Cardiac fibroblast (primary cell): ENCODE results near the gene RUFY3.

Experiments
- DNase-seq, 2 donors: peaks; one replicate each; pipeline versions ENCODE4 v3.0.0 to v3.0.0-alpha.2; 2010; ENCODE audit warnings: low read depth in 2 of 2
- H3K4me3 ChIP-seq, 2 donors: replicated peaks in 1 of 2; 1 replicate in 1 of 2; 2 replicates in 1 of 2; pipeline ENCODE4 v1.5.1; 2011; ENCODE audit warnings: low read depth in 2 of 2, low read length in 2 of 2, mild to moderate bottlenecking in 2 of 2, moderate library complexity in 1 of 2
- TF ChIP-seq, protein P1 (sequence below): IDR thresholded peaks from one replicate; pipeline ENCODE4 v1.5.1; 2011; ENCODE audit warnings: low read depth, mild to moderate bottlenecking, low read length, inconsistent platforms

Gene RUFY3

GRCh38 chr4:70841211-70841610 lies 119.4 kb downstream of the RUFY3 start:
- no peak for DNase-seq
- TF ChIP-seq, protein P1, sequence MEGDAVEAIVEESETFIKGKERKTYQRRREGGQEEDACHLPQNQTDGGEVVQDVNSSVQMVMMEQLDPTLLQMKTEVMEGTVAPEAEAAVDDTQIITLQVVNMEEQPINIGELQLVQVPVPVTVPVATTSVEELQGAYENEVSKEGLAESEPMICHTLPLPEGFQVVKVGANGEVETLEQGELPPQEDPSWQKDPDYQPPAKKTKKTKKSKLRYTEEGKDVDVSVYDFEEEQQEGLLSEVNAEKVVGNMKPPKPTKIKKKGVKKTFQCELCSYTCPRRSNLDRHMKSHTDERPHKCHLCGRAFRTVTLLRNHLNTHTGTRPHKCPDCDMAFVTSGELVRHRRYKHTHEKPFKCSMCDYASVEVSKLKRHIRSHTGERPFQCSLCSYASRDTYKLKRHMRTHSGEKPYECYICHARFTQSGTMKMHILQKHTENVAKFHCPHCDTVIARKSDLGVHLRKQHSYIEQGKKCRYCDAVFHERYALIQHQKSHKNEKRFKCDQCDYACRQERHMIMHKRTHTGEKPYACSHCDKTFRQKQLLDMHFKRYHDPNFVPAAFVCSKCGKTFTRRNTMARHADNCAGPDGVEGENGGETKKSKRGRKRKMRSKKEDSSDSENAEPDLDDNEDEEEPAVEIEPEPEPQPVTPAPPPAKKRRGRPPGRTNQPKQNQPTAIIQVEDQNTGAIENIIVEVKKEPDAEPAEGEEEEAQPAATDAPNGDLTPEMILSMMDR, result no peak
- no peak overlapping the region for H3K4me3 ChIP-seq

DNA sequence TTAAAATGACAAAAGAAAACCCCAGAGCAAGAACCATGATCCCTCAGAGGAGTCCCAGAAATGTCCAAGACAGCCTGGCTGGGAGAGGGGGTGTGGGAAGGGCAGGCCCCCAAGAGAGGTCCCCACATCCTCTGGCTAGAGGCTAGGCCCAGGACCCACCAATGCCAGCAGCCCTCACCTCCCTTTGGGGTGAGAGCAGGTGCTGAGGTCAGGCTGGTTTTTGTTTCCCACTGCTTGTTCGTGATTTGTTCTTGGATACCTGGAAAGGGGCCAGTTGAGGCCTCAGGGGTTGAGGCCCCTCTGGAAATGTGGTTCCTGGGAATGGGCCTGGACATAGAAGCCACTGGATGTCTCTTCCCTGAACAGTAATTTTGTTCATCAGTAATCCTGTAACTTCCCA lies 120.2 kb downstream of the RUFY3 start:
- H3K4me3 ChIP-seq, result no peak overlapping the region
- TF ChIP-seq, protein P1, result no peak
- no peak for DNase-seq

DNA sequence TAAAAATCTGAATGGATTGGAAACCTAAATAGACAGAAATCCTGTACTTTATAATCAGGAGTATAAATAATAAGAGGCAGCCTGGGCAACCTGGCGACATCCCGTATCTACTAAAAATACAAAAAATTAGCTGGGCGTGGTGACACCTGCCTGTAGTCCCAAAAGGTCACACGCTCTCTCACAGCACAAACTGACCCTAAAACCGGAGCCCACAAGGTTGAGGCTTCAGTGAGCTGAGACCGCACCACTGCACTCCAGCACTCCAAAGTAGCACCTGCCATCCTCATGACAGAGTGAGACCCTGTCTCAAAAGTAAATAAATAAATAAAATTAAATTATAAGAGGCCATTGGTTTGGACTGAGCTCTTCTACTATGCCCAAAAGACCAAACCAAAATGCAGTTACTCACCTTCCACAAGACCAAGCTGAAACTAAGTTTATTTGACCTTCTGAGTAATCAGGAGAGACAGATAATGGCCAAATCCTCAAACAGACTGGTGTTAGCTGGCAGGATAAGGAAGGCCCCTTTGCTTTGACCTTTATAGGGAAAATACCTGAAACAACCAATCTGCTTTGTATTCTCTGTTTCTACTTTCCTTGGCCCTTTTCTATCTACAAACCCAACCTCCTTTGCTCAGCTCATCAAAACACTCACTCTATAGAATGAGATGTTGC lies 121.1 kb downstream of the RUFY3 start:
- DNase-seq, result no peak
- H3K4me3 ChIP-seq, result no peak overlapping the region
- TF ChIP-seq, protein P1, result no peak

GRCh38 chr4:70844180-70844579 lies 122.4 kb downstream of the RUFY3 start:
- DNase-seq, result no peak
- TF ChIP-seq, protein P1, result no peak
- H3K4me3 ChIP-seq, result no peak overlapping the region

- TF ChIP-seq, protein P1, result no peak
- DNase-seq, result no peak
- no peak overlapping the region for H3K4me3 ChIP-seq
These were observed 127.5 kb downstream of the RUFY3 start for GRCh38 chr4:70849291-70849690.

DNA sequence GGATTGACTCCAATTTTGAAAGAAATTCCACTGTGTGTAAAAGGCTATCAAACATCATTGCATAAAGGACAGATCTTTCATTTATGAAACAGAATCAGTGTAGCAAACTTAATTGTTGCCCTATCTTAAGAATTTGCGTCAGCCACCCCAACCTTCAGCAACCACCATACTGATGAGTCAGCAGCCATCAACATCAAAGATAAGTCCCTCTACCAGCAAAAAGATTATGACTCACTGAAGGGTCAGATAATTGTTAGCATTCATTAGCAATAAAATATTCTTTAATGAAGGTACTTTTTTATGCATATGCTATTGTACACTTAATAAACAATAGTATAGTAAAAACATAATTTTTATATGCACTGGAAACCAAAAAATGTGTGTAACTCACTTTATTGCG lies 133.7 kb downstream of the RUFY3 start:
- DNase-seq, result peak in 1 of 2 donors; percentile 47
- no peak overlapping the region for H3K4me3 ChIP-seq
- TF ChIP-seq, protein P1, result no peak
